VCaP (cell line): Measurements from ENCODE around the gene FECH.
"Not testable (repeated sequence)": the region's sequence is repeated elsewhere in the genome, so short reads cannot be mapped to it uniquely, and the experiment has no call there.

Source experiments
- H3K27ac ChIP-seq: fragments of 450-650 bp; 2 replicates; pipeline ENCODE4 v1.5.1; 2017
- CTCF ChIP-seq: fragments of 450-650 bp; conservative IDR thresholded peaks from 2 replicates; pipeline ENCODE4 v1.5.1; 2017; ENCODE audit warnings: mild to moderate bottlenecking, moderate library complexity

The FECH gene

GRCh38 chr18:57627488-57627887 lies 41.0 kb upstream of the FECH start:
- H3K27ac ChIP-seq, result no peak overlapping the region
- no peak for TF ChIP-seq CTCF

GRCh38 chr18:57624988-57625387 lies 38.5 kb upstream of the FECH start:
- no peak overlapping the region for H3K27ac ChIP-seq
- no peak for TF ChIP-seq CTCF

GRCh38 chr18:57621246-57621604 lies 34.7 kb upstream of the FECH start:
- H3K27ac ChIP-seq, result peak overlapping the region; percentile 88
- TF ChIP-seq CTCF, result no peak

- no peak for TF ChIP-seq CTCF
Measured at GRCh38 chr18:57619876-57620275, 33.4 kb upstream of the FECH start.

GRCh38 chr18:57618910-57619309 lies 32.4 kb upstream of the FECH start:
- H3K27ac ChIP-seq, result no peak overlapping the region
- TF ChIP-seq CTCF, result no peak

More at GRCh38 chr18:57619876-57620275, 33.4 kb upstream of the FECH start:
- no peak overlapping the region for H3K27ac ChIP-seq

GRCh38 chr18:57603871-57604270 lies 17.4 kb upstream of the FECH start:
- no peak overlapping the region for H3K27ac ChIP-seq
- no peak for TF ChIP-seq CTCF

- H3K27ac ChIP-seq, result no peak overlapping the region
- TF ChIP-seq CTCF, result no peak
Measured at GRCh38 chr18:57595347-57595746, 8.8 kb upstream of the FECH start.

GRCh38 chr18:57592716-57593115 lies 6.2 kb upstream of the FECH start:
- H3K27ac ChIP-seq, result not testable (repeated sequence)
